HepG2 (cell line): Measurements from ENCODE around the gene EPM2AIP1. TPM values are rescaled to one million over a fixed set of nuclear protein-coding genes. Genes with fewer than 3 reads are reported as not detected.

Experiments used
- ATAC-seq: fragments of 200-7000 bp; cut with Tn5 transposase; 3 replicates; pipeline ENCODE4 v1.9.1; 2020; ENCODE audit warnings: mild to moderate bottlenecking, moderate library complexity
- BruUV-seq: library from RNA; stranded (reverse); fragments of 400-500 nt; replicated peaks from 2 replicates; lab custom pipeline; 2021; lab: Mats Ljungman, UMichigan
- CTCF ChIA-PET: fragments of 300-600 bp; formaldehyde crosslinking; extraction: SDS; loops from one replicate; lab custom pipeline; 2021; ENCODE audit warnings: low total read pairs, inconsistent platforms, low intra/inter-chr PET ratio; lab: Yijun Ruan, JAX
- POLR2A ChIA-PET: fragments of 350-600 bp; sonication (Branson Sonifier 250); formaldehyde crosslinking; loops from one replicate; lab custom pipeline; 2020; ENCODE audit warnings: antibody characterized with exemption, inconsistent platforms; lab: Yijun Ruan, JAX
- DNase-seq: peaks from one replicate; pipeline ENCODE4 v3.0.0-alpha.2; 2015; ENCODE audit warnings: low spot score
- FAIRE-seq: peaks from 3 replicates; lab custom pipeline; 2011; peaks lifted over from hg19 to GRCh38; lab: Jason Lieb, UNC
- H2AFZ ChIP-seq: one replicate; pipeline ENCODE4 v1.6.1; 2011; ENCODE audit warnings: low read length, inconsistent platforms
- H3K27ac ChIP-seq: fragments of 300-600 bp; 3 replicates; pipeline ENCODE4 v1.8.0; 2011; ENCODE audit warnings: mixed run types, mild to moderate bottlenecking, mixed read lengths, low read length, inconsistent platforms; ENCODE audit not compliant: insufficient read depth; ENCODE audit errors: extremely low read length
- H3K27me3 ChIP-seq, 2 experiments: fragments of 200-600 bp in 1 of 2; 2 replicates in 1 of 2; 3 replicates in 1 of 2; pipeline versions ENCODE4 v1.6.0 to v1.8.0; 2011; ENCODE audit warnings: low read length in 2 of 2, mild to moderate bottlenecking in 2 of 2, moderate library complexity in 2 of 2, inconsistent platforms in 1 of 2; ENCODE audit not compliant: insufficient read depth in 2 of 2, control insufficient read depth in 1 of 2
- H3K36me3 ChIP-seq, 2 experiments: fragments of 200-600 bp in 1 of 2; replicated peaks in 1 of 2; 2 replicates in 1 of 2; 3 replicates in 1 of 2; pipeline versions ENCODE4 v1.5.1 to v1.8.0; 2011; ENCODE audit warnings: low read length in 2 of 2, inconsistent platforms in 1 of 2; ENCODE audit not compliant: insufficient read depth in 2 of 2, control insufficient read depth in 1 of 2
- H3K4me1 ChIP-seq: 2 replicates; pipeline ENCODE4 v1.5.1; 2012; ENCODE audit warnings: low read length, inconsistent platforms; ENCODE audit not compliant: insufficient read depth
- H3K4me2 ChIP-seq: 2 replicates; pipeline ENCODE4 v1.6.0; 2011; ENCODE audit warnings: low read depth, low read length, inconsistent platforms
- H3K4me3 ChIP-seq, 3 experiments: fragments of 200-600 bp in 1 of 3; sonication (generic), shearing (Covaris generic) in 1 of 3; replicated peaks in 1 of 3; 2 replicates each; pipeline ENCODE4 v1.5.1; 2011 to 2016; ENCODE audit warnings: low read length in 3 of 3, inconsistent platforms in 2 of 3, low read depth in 2 of 3, mild to moderate bottlenecking in 2 of 3, control low read depth in 1 of 3, mixed read lengths in 1 of 3; ENCODE audit not compliant: insufficient read depth in 1 of 3
- H3K79me2 ChIP-seq: one replicate; pipeline ENCODE4 v1.6.1; 2011; ENCODE audit warnings: low read length, inconsistent platforms; ENCODE audit not compliant: insufficient read depth
- H3K9ac ChIP-seq: 2 replicates; pipeline ENCODE4 v1.6.0; 2011; ENCODE audit warnings: mild to moderate bottlenecking, low read depth, low read length, inconsistent platforms; ENCODE audit not compliant: insufficient read depth
- H3K9me3 ChIP-seq: 2 replicates; pipeline ENCODE4 v1.5.1; 2012; ENCODE audit warnings: mild to moderate bottlenecking, low read length
- H4K20me1 ChIP-seq: 2 replicates; pipeline ENCODE4 v1.6.0; 2011; ENCODE audit warnings: inconsistent platforms, mild to moderate bottlenecking, low read length, moderate library complexity; ENCODE audit not compliant: insufficient read depth
- ATF4 ChIP-seq, 2 experiments: fragments of 450-650 bp in 1 of 2; sonication (generic) in 1 of 2; formaldehyde crosslinking; IDR thresholded peaks; 2 replicates each; pipeline versions ENCODE4 v1.5.0 to v1.8.0; 2020 to 2022; ENCODE audit warnings: mild to moderate bottlenecking in 1 of 2, missing genetic modification reagents in 1 of 2
- CENPX ChIP-seq: sonication (generic); formaldehyde crosslinking; IDR thresholded peaks from 2 replicates; pipeline ENCODE4 v1.9.0; 2021; ENCODE audit warnings: mild to moderate bottlenecking, missing genetic modification reagents, moderate library complexity
- CHD2 ChIP-seq: IDR thresholded peaks from 2 replicates; pipeline ENCODE4 v1.6.1; 2011; ENCODE audit warnings: low read depth, low read length, improper control_type of control experiment
- DMAP1 ChIP-seq: IDR thresholded peaks from 2 replicates; pipeline ENCODE4 v1.6.1; 2016
- ETV6 ChIP-seq: sonication (generic); formaldehyde crosslinking; conservative IDR thresholded peaks from 2 replicates; pipeline ENCODE4 v1.4.0; 2020; ENCODE audit warnings: missing genetic modification reagents
- HOMEZ ChIP-seq: IDR thresholded peaks from 2 replicates; pipeline ENCODE4 v1.6.1; 2016; ENCODE audit warnings: low read depth
- JUNB ChIP-seq: sonication (generic); formaldehyde crosslinking; IDR thresholded peaks from 2 replicates; pipeline ENCODE4 v1.8.0; 2022; ENCODE audit warnings: missing genetic modification reagents, mild to moderate bottlenecking, borderline replicate concordance
- NCOA5 ChIP-seq: sonication (generic); formaldehyde crosslinking; IDR thresholded peaks from 2 replicates; pipeline ENCODE4 v1.4.0; 2020; ENCODE audit warnings: missing genetic modification reagents
- NR3C1 ChIP-seq: sonication (generic); formaldehyde crosslinking; IDR thresholded peaks from 2 replicates; pipeline ENCODE4 v1.4.0; 2020; ENCODE audit warnings: missing genetic modification reagents
- PTBP1 ChIP-seq: fragments of 200-400 bp; formaldehyde crosslinking; IDR thresholded peaks from 2 replicates; pipeline ENCODE4 v1.6.1; 2018; ENCODE audit warnings: low read length, low read depth; ENCODE audit not compliant: poor library complexity, severe bottlenecking
- RORA ChIP-seq: sonication (generic); formaldehyde crosslinking; IDR thresholded peaks from 2 replicates; pipeline ENCODE4 v1.5.0; 2020; ENCODE audit warnings: mild to moderate bottlenecking, missing genetic modification reagents, moderate library complexity
- RXRA ChIP-seq: sonication (generic); formaldehyde crosslinking; IDR thresholded peaks from 2 replicates; pipeline ENCODE4 v1.5.1; 2020; ENCODE audit warnings: missing genetic modification reagents
- SETDB1 ChIP-seq: sonication (generic); formaldehyde crosslinking; IDR thresholded peaks from 2 replicates; pipeline ENCODE4 v1.5.1; 2020; ENCODE audit warnings: missing genetic modification reagents, mild to moderate bottlenecking, borderline replicate concordance
- ZNF235 ChIP-seq: sonication (generic); formaldehyde crosslinking; IDR thresholded peaks from 2 replicates; pipeline ENCODE4 v1.8.1; 2023; ENCODE audit warnings: mild to moderate bottlenecking, missing genetic modification reagents, borderline replicate concordance
- ZNF335 ChIP-seq: sonication (generic); formaldehyde crosslinking; IDR thresholded peaks from 2 replicates; pipeline ENCODE4 v1.4.0; 2020; ENCODE audit warnings: missing genetic modification reagents
- ZNF460 ChIP-seq: sonication (generic); formaldehyde crosslinking; IDR thresholded peaks from 2 replicates; pipeline ENCODE4 v1.5.1; 2020; ENCODE audit warnings: missing genetic modification reagents, mild to moderate bottlenecking, borderline replicate concordance
- ZNF512B ChIP-seq: sonication (generic); formaldehyde crosslinking; IDR thresholded peaks from 2 replicates; pipeline ENCODE4 v1.5.1; 2020; ENCODE audit warnings: missing genetic modification reagents, mild to moderate bottlenecking, borderline replicate concordance
- ZNF546 ChIP-seq: sonication (generic); formaldehyde crosslinking; conservative IDR thresholded peaks from 2 replicates; pipeline ENCODE4 v1.8.1; 2023; ENCODE audit warnings: mild to moderate bottlenecking, missing genetic modification reagents
- ZNF547 ChIP-seq: sonication (generic); formaldehyde crosslinking; IDR thresholded peaks from 2 replicates; pipeline ENCODE4 v1.5.1; 2020; ENCODE audit warnings: mild to moderate bottlenecking, missing genetic modification reagents
- whole genome bisulfite sequencing: methylation state at CpG from one replicate; pipeline ENCODE4 v1.1.6; 2017; ENCODE audit warnings: low lambda C conversion rate; 5-methylcytosine and 5-hydroxymethylcytosine counted together
- in situ Hi-C: cut with HindIII; loops from 2 replicates; pipeline ENCODE4 v1.10.0; 2017; ENCODE audit warnings: low pct_unique_long_range_greater_than_20kb; ENCODE audit not compliant: extremely low pct_ligation_motif_present
- intact Hi-C: fragments of 100-400 bp; cut with micrococcal nuclease; formaldehyde crosslinking; loops from one replicate; pipeline ENCODE4 v1.10.0; 2022; ENCODE audit not compliant: unreplicated experiment
- polyA plus RNA-seq, 8 experiments: library from polyadenylated mRNA; depleted of rRNA in 3 of 8; stranded (reverse) in 7 of 8; unstranded in 1 of 8; fragments of >200 nt; fragmentation: Illumina TruSeq in 4 of 8; extraction: Trizol in 4 of 8; gene quantifications; 2 replicates each; pipeline versions ENCODE4 v1.2.1 to v1.2.3, GENCODE V29; 2011 to 2016; ENCODE audit warnings: low read depth in 4 of 8, missing spikeins in 1 of 8, mixed read lengths in 1 of 8; ENCODE audit not compliant: insufficient read depth in 1 of 8
- total RNA-seq, 5 experiments: library from RNA; depleted of rRNA; stranded (reverse); fragments of >200 nt; fragmentation: Illumina TruSeq; extraction: Trizol; gene quantifications; 2 replicates each; pipeline ENCODE4 v1.2.3, GENCODE V29; 2016; ENCODE audit warnings: low read depth in 1 of 5
- TF ChIP-seq, protein P1 (sequence below), 2 experiments: sonication (generic) in 1 of 2; formaldehyde crosslinking in 1 of 2; IDR thresholded peaks; 2 replicates each; pipeline versions ENCODE4 v1.4.0 to v1.6.1; 2018 to 2020; ENCODE audit warnings: missing genetic modification reagents in 2 of 2, borderline replicate concordance in 1 of 2, low read depth in 1 of 2, mild to moderate bottlenecking in 1 of 2, missing biosample characterization in 1 of 2

The EPM2AIP1 gene
- total and polyA plus RNA-seq, 2 of the 13 experiments (the other 11 are each of a cell fraction or from before 2014, with no cell fraction given): 10.7 to 23.0 TPM

- WGBS: 95% methylated on average over 8 of the region's 8 CpGs
- Histone ChIP-seq H2AFZ (no peak overlapping the region), H3K27me3 (no peaks in the 10 kb centered on the region), H3K4me1 (no peaks in the 10 kb centered on the region), H3K9me3 (no peaks in the 10 kb centered on the region), H3K4me2 (no peak overlapping the region), H3K79me2 (no peaks in the 10 kb centered on the region), H3K27ac (no peak overlapping the region), H3K9ac (no peak overlapping the region), H4K20me1 (no peaks in the 10 kb centered on the region), H3K4me3 (no peak overlapping the region), H3K36me3 (peaks cover 18 to 85% of the 10 kb centered on the region in 2 experiments)
- intact Hi-C loops: no loop called here
- BruUV-seq: no TSS peak
- CTCF ChIA-PET: no interaction called here
- DNase-seq (no peak), ATAC-seq (no peak), FAIRE-seq (no peak)
- TF ChIP-seq ZNF235 (CRISPR knock-in tag) (no peak), NR3C1 (CRISPR knock-in tag) (no peak), ATF4 (CRISPR knock-in tag; IDR thresholded peaks at IDR 0.05) (no peak), NCOA5 (CRISPR knock-in tag) (no peak), ZNF460 (CRISPR knock-in tag) (no peak), DMAP1 (CRISPR knock-in tag) (no peak), SETDB1 (CRISPR knock-in tag) (no peak), HOMEZ (no peak), PTBP1 (no peak), RXRA (CRISPR knock-in tag) (no peak), RORA (CRISPR knock-in tag) (no peak), CHD2 (no peak), JUNB (CRISPR knock-in tag) (no peak), CENPX (CRISPR knock-in tag) (no peak), ZNF547 (CRISPR knock-in tag) (no peak), ETV6 (CRISPR knock-in tag) (no peak), ZNF512B (CRISPR knock-in tag) (no peak), ZNF546 (no peak), ZNF335 (CRISPR knock-in tag) (no peak)
- TF ChIP-seq, protein P1, sequence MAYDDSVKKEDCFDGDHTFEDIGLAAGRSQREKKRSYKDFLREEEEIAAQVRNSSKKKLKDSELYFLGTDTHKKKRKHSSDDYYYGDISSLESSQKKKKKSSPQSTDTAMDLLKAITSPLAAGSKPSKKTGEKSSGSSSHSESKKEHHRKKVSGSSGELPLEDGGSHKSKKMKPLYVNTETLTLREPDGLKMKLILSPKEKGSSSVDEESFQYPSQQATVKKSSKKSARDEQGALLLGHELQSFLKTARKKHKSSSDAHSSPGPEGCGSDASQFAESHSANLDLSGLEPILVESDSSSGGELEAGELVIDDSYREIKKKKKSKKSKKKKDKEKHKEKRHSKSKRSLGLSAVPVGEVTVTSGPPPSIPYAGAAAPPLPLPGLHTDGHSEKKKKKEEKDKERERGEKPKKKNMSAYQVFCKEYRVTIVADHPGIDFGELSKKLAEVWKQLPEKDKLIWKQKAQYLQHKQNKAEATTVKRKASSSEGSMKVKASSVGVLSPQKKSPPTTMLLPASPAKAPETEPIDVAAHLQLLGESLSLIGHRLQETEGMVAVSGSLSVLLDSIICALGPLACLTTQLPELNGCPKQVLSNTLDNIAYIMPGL (CRISPR knock-in tag; IDR thresholded peaks at IDR 0.05; ENCODE audit: borderline replicate concordance in 1 of 2, low read depth in 1 of 2): no peak
- POLR2A ChIA-PET: no interaction called here
- in situ Hi-C loops: no loop called here
Measured at GRCh38 chr3:37016903-37017302, 24.0 kb upstream of the EPM2AIP1 start.
